OCI-LY3 (cell line): ENCODE data around the gene LRBA.

Experiments
- EZH2phosphoT487 ChIP-seq: fragments of 200-600 bp; shearing (Covaris generic); IDR thresholded peaks from 2 replicates; pipeline ENCODE4 v1.6.1; 2018; ENCODE audit warnings: antibody characterized with exemption, mixed run types, low read depth
- TF ChIP-seq, protein P1 (sequence below): fragments of 200-600, 300-600 bp; sonication (generic); IDR thresholded peaks from 2 replicates; pipeline ENCODE4 v1.5.1; 2014; ENCODE audit warnings: antibody characterized with exemption, low read length, low read depth

GRCh38 chr4:150395872-150396271, 619.2 kb downstream of the LRBA start:
- TF ChIP-seq, protein P1, sequence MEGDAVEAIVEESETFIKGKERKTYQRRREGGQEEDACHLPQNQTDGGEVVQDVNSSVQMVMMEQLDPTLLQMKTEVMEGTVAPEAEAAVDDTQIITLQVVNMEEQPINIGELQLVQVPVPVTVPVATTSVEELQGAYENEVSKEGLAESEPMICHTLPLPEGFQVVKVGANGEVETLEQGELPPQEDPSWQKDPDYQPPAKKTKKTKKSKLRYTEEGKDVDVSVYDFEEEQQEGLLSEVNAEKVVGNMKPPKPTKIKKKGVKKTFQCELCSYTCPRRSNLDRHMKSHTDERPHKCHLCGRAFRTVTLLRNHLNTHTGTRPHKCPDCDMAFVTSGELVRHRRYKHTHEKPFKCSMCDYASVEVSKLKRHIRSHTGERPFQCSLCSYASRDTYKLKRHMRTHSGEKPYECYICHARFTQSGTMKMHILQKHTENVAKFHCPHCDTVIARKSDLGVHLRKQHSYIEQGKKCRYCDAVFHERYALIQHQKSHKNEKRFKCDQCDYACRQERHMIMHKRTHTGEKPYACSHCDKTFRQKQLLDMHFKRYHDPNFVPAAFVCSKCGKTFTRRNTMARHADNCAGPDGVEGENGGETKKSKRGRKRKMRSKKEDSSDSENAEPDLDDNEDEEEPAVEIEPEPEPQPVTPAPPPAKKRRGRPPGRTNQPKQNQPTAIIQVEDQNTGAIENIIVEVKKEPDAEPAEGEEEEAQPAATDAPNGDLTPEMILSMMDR = no peak
- TF ChIP-seq EZH2phosphoT487 = no peak
